Astrocyte of the cerebellum (primary cell): ENCODE data around the gene P2RX2.

Experiments used
- DNase-seq: peaks from one replicate; pipeline ENCODE4 v3.0.0-alpha.2; 2011; ENCODE audit warnings: low read depth
- H3K4me3 ChIP-seq: 2 replicates; pipeline ENCODE4 v1.5.1; 2011; ENCODE audit warnings: mild to moderate bottlenecking, low read depth, low read length, moderate library complexity
- CTCF ChIP-seq: IDR thresholded peaks from 2 replicates; pipeline ENCODE4 v1.5.1; 2012; ENCODE audit warnings: low read length, low read depth, moderate library complexity, mild to moderate bottlenecking; ENCODE audit errors: missing control alignments
- in situ Hi-C: cut with HindIII; loops from 2 replicates; pipeline ENCODE4 v1.10.0; 2017; ENCODE audit warnings: low sequenced_read_pairs

P2RX2 gene

DNA sequence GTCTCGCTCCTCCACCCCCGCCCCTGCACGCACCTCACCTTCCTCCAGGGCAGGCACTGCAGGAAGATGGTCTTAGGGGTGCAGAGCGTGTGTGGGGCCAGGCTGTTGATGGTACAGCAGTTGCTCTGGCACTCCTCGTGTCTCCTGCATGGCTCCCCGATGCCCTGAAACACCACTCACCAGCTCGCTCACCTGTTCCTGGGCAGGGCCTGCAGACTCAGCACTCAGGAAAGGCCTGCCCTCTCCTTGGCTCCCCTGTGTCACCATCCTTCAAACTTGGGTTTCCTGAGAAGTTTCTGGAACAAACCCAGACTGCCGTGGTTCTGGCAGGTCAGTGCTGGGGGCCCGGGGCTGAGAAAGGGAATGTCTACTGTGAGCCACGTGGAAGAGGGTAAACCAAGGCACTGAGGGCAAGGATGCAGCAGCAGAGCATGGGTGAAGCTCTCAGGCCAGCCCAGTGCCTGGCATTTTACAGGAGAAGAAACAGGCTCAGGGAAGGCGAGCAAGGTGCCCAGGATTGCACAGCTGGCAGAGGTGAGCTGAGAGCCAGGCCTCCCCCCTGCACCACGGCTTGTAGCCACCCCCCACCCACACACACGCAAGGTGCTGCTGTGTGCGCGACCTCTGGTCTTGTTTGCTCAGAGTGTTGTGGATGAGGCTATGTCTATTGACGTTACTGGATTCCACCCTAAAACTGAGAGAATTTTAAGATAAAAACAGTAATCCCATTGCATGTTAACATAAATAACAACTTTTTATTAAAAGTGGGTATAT is 13.7 kb upstream of the P2RX2 start:
- no peak overlapping the region for H3K4me3 ChIP-seq
- TF ChIP-seq CTCF: no peak
- no peak for DNase-seq
- in situ Hi-C loops: no loop called here

DNA sequence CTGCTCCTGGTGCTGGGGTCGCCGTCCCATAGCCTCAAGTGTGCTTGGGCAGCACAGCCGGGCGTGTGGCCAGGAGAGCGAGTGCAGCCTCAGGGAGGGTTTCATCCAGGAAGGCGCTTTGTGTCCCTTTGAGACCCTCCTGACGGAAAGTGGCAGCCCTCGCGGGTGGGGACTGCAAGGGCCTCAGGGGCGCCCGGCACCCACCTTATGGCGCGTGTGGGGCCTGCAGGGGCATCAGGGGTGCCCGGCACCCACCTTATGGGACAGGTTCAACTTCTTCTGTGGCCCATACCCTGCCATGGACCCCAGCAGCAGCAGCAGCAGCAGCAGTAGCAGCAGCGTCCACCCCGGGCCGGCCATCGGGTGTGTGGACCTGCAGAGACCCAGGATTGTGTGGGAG is 12.7 kb upstream of the P2RX2 start:
- no peak for TF ChIP-seq CTCF
- DNase-seq: no peak
- in situ Hi-C loops: no loop called here
- no peak overlapping the region for H3K4me3 ChIP-seq

DNA sequence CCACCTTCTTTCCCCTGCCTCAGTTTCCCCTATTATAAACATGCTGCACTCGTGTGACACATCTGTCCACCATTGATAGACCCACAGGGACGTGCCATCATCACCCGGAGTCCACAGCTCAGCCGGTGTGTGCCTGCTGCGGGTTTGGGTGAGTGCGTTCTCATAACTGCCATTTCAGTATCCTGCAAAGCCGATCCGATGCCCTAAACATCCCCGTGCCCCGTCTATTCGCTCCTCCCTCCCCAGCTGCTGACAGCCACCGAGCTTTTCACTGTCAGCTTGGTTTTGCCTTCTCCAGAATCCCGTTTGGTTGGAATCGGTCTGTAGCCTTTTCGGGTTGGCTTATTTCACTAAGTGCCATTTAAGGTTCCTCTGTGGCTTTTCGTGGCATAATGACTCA is 12.1 kb upstream of the P2RX2 start:
- no peak overlapping the region for H3K4me3 ChIP-seq
- no peak for TF ChIP-seq CTCF
- in situ Hi-C loops: no loop called here
- no peak for DNase-seq

DNA sequence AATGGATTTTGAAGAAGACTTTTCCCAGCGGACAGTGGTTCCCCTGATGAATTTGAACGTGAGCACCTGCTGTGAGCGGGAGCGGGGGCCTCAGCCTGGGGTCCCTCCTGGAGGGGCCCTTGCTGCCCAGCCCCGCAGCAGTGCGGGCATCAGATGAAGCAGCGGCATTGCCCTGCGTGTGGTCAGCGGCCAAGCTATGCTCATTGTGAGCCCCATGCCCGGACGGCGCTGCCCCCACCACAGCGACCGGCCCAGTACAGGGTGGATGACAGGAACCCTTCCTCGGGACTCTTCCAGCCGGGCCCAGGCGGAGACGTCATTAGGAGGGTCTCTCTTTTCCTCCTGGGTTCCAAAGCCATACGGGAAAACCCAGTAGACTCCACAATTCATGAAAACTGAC is 11.6 kb upstream of the P2RX2 start:
- H3K4me3 ChIP-seq: no peak overlapping the region
- no peak for TF ChIP-seq CTCF
- no peak for DNase-seq
- in situ Hi-C loops: no loop called here

- in situ Hi-C loops: no loop called here
- no peak for TF ChIP-seq CTCF
These were observed 10.1 kb upstream of the P2RX2 start for GRCh38 chr12:132608231-132609171.

GRCh38 chr12:132610051-132610759 is 8.4 kb upstream of the P2RX2 start, which contains the start of gene LRCOL1:
TSS of gene LRCOL1 (minus strand) at chr12:132610582. CDS start at chr12:132606251, 4,331 bp downstream.
- in situ Hi-C loops: no loop called here
- peak; percentile 72 for DNase-seq
- no peak for TF ChIP-seq CTCF
- peak within 1 kb of the TSS; percentile 27 for H3K4me3 ChIP-seq

More at GRCh38 chr12:132608231-132609171, 10.1 kb upstream of the P2RX2 start:
- DNase-seq: no peak
- H3K4me3 ChIP-seq: no peak overlapping the region
